Adrenal gland (tissue), 12 donors: ENCODE measurements around the gene QRICH2. TPM values are rescaled to one million over a fixed set of nuclear protein-coding genes. Genes with fewer than 3 reads are reported as not detected.

Experiments used
- DNase-seq, 7 donors: peaks; one replicate each; pipeline ENCODE4 v3.0.0-alpha.2; 2019 to 2020
- H3K27ac ChIP-seq, 5 donors: fragments of 200-600 bp; sonication (generic) in 4 of 5; 1 replicate in 3 of 5; 2 replicates in 2 of 5; pipeline versions ENCODE4 v1.5.1 to v1.8.0; 2016 to 2020; ENCODE audit warnings: mild to moderate bottlenecking in 1 of 5
- H3K27me3 ChIP-seq: fragments of 200-600 bp; 2 replicates; pipeline ENCODE4 v1.8.0; 2021
- H3K36me3 ChIP-seq, 2 donors: fragments of 200-600 bp; replicated peaks in 1 of 2; 1 replicate in 1 of 2; 2 replicates in 1 of 2; pipeline versions ENCODE4 v1.5.1 to v1.8.0; 2018 to 2022
- H3K4me1 ChIP-seq, 2 donors: fragments of 200-600 bp; replicated peaks in 1 of 2; 1 replicate in 1 of 2; 2 replicates in 1 of 2; pipeline versions ENCODE4 v1.5.1 to v1.8.0; 2018 to 2021
- H3K4me3 ChIP-seq, 4 donors: fragments of 200-600 bp; sonication (generic) in 3 of 4; one replicate each; pipeline ENCODE4 v1.5.1; 2016 to 2018
- H3K9me3 ChIP-seq, 3 donors: fragments of 200-600 bp; sonication (generic) in 1 of 3; replicated peaks in 1 of 3; 1 replicate in 2 of 3; 2 replicates in 1 of 3; pipeline versions ENCODE4 v1.5.1 to v1.8.0; 2016 to 2021
- CTCF ChIP-seq, 6 experiments: fragments of 450-650 bp in 4 of 6; fragments of 200-600 bp in 2 of 6; sonication (generic) in 1 of 6; IDR thresholded peaks; 1 replicate in 5 of 6; 2 replicates in 1 of 6; pipeline versions ENCODE4 v1.5.1 to v1.8.0; 2016 to 2021; ENCODE audit warnings: antibody characterized with exemption in 6 of 6, mild to moderate bottlenecking in 2 of 6, moderate library complexity in 1 of 6
- POLR2A ChIP-seq, 2 donors: fragments of 450-650 bp; IDR thresholded peaks; one replicate each; pipeline ENCODE4 v1.6.1; 2017; ENCODE audit warnings: antibody characterized with exemption in 2 of 2, mild to moderate bottlenecking in 2 of 2, moderate library complexity in 1 of 2
- WGBS, 4 donors: extraction: QIAGEN DNeasy Blood & Tissue Kit in 2 of 4; methylation state at CpG; one replicate each; pipeline versions ENCODE4 v1.1.5 to v1.1.7; 2013 to 2017; 5-methylcytosine and 5-hydroxymethylcytosine counted together
- intact Hi-C, 2 donors: fragments of 100-400 bp; cut with DNase I; formaldehyde crosslinking; loops; one replicate each; pipeline versions ENCODE4 v1.14.1 to v1.15.0; 2022 to 2023
- polyA plus RNA-seq, 3 donors: library from polyadenylated mRNA; stranded (reverse); fragments of 200-250 nt in 2 of 3; fragments of 350-450 nt in 1 of 3; fragmentation: Illumina TruSeq in 1 of 3; extraction: RNeasy Lipid Tissue Mini Kit (QIAGEN cat#74804) in 1 of 3; gene quantifications; one replicate each; pipeline ENCODE4 v1.2.3, GENCODE V29; 2013 to 2014
- total RNA-seq, 9 donors: library from RNA; depleted of rRNA in 4 of 9; stranded (reverse); fragments of >200 nt in 4 of 9; fragments of 120-200 nt in 1 of 9; fragmentation: NEBNext Ultra II Directional in 1 of 9; extraction: Animal tissue kit (Norgen Biotek cat#: 25700) in 1 of 9; gene quantifications; one replicate each; pipeline versions ENCODE4 v1.1.0 to v1.2.4, GENCODE V29; 2013 to 2023
- donor health status: healthy with polysubstance abuse.
- donor health status: Bipolar disorder and iron deficiency.
- donor health status: DM: yes; HTN: yes; CAD: no.
- donor health status: DM: no; HTN: no; CAD: no.
- donor health status: DM: no; HTN: no; CAD: no.
- donor health status: DM: yes; HTN: yes; CAD: no.

Gene QRICH2
- total and polyA plus RNA-seq, 12 donors, result 0.09 to 14.2 (median 1.4) TPM

DNA sequence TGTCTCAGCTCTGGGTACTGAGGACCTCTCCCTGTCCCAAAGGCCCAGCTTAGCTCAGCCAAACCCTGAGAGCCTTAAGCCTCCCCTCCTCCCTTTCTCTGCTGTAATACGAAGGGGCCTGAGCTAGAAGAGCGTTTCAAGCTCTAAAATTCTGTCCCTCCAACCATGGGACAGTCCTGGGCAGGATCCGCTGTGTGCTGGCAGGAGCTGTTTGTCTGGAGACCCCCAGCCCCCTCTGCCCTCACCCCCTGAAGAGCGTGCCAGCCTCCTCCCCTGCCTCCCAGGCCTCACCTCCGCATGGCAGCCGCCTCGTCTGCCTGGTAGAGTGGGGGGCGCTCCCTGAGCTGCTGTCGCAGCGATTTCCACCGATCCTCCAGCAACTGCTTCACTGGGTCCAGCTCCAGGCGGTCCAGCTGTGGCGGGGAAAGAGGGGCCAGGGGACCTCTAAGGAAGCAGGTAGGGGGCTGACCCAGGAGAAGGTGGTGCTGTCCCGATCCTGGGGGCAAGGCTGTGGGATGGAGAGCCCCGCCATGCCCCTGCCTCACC, 28.3 kb downstream of the QRICH2 start:
- H3K27ac ChIP-seq, result no peak overlapping the region
- H3K4me1 ChIP-seq, result peaks cover 0 to 5% of the 10 kb centered on the region in 2 donors
- no peaks in the 10 kb centered on the region for H3K27me3 ChIP-seq
- intact Hi-C loops, result loop anchor here (2.0 kb wide), 2 partner anchors 157 to 159 kb away; no protein-coding TSS in a partner anchor
- H3K4me3 ChIP-seq, result no peak overlapping the region
- H3K36me3 ChIP-seq, result no peaks in the 10 kb centered on the region
- H3K9me3 ChIP-seq, result no peaks in the 10 kb centered on the region
- TF ChIP-seq CTCF (IDR thresholded peaks at IDR 0.05), result no peak
- no peak for TF ChIP-seq POLR2A (IDR thresholded peaks at IDR 0.05)
- 73 to 82% (median 79%) methylated on average over 8 to 15 of the region's 15 CpGs for WGBS, 4 donors
- DNase-seq, result no peak

- Histone ChIP-seq H3K27ac (no peak overlapping the region), H3K4me3 (no peak overlapping the region), H3K27me3 (no peaks in the 10 kb centered on the region), H3K9me3 (no peaks in the 10 kb centered on the region), H3K36me3 (no peaks in the 10 kb centered on the region), H3K4me1 (peaks cover 0 to 5% of the 10 kb centered on the region in 2 donors)
- peak; percentile 84 to 95 (median 90) for DNase-seq
- intact Hi-C loops, result loop anchor here (2.0 kb wide), 2 partner anchors 156 to 158 kb away; no protein-coding TSS in a partner anchor
- TF ChIP-seq POLR2A (IDR thresholded peaks at IDR 0.05), result no peak
- TF ChIP-seq CTCF (IDR thresholded peaks at IDR 0.05), result peak; percentile 89 to 99 (median 94)
- whole genome bisulfite sequencing, 4 donors, result 56 to 70% (median 60%) methylated on average over 20 to 28 of the region's 28 CpGs
Observed at GRCh38 chr17:76278952-76279741, 28.9 kb downstream of the QRICH2 start.

DNA sequence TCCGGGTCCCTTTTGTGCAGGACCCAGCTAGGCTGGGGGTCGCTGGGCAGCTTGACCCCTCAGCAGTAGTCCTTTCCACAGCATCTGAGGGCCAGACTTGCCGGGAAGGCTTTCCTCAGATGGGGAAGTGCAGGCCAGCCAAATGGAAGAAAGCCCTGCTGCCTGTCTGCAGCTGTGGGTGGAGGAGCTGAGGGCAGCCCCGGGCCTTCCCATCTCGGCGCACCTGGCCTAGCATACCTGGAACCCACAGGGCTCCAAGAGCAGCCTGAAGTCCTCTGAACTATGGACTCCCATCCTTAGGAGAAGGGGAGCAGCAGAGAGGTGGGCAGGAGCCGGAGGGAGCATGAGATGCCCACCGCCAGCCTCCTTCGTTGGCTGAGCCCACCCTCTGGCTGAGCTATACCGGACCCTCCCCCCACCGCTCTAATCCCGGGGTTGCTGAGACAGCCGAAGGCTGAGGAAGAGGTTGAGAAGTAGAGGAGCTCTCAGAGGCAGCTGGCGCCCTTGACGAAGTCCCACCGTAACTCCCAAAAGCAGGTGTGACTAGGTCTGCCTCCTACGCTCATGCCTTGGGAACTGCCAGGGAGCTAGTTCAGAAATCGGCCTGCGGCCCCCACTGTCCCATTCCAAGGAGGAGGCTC, 29.7 kb downstream of the QRICH2 start:
- H3K27me3 ChIP-seq, result no peaks in the 10 kb centered on the region
- intact Hi-C loops, result loop anchor here (2.0 kb wide), 2 partner anchors 156 to 158 kb away; no protein-coding TSS in a partner anchor
- TF ChIP-seq CTCF (IDR thresholded peaks at IDR 0.05) (no peak), POLR2A (IDR thresholded peaks at IDR 0.05) (no peak)
- H3K9me3 ChIP-seq, result no peaks in the 10 kb centered on the region
- peaks cover 0 to 5% of the 10 kb centered on the region in 2 donors for H3K4me1 ChIP-seq
- H3K27ac ChIP-seq, result no peak overlapping the region
- WGBS, 4 donors, result 87 to 90% (median 89%) methylated on average over 7 to 19 of the region's 19 CpGs
- H3K4me3 ChIP-seq, result no peak overlapping the region
- no peak for DNase-seq
- no peaks in the 10 kb centered on the region for H3K36me3 ChIP-seq
